Measurements from ENCODE around the gene AKAP6.
"Not testable (repeated sequence)": the region's sequence is repeated elsewhere in the genome, so short reads cannot be mapped to it uniquely, and the experiment has no call there.

Gene AKAP6

DNA sequence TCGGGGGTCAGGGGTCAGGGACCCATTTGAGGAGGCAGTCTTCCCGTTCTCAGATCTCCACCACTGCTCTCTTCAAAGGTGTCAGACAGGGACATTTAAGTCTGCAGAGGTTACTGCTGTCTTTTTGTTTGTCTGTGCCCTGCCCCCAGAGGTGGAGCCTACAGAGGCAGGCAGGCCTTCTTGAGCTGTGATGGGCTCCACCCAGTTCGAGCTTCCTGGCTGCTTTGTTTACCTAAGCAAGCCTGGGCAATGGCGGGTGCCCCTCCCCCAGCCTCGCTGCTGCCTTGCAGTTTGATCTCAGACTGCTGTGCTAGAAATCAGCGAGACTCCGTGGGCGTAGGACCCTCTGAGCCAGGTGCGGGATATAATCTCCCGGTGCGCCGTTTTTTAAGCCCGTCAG is 254.3 kb downstream of the AKAP6 start:
- H3K36me3 ChIP-seq (ENCODE audit: control insufficient read depth, insufficient read depth, low read length); H3K4me1 ChIP-seq (ENCODE audit: control insufficient read depth, insufficient read depth, low read length, poor library complexity, severe bottlenecking); H3K27ac ChIP-seq (ENCODE audit: low read depth, low read length, severe bottlenecking); H3K4me3 ChIP-seq (ENCODE audit: extremely low read depth, insufficient read depth, low read length, poor library complexity, severe bottlenecking); H3K9me3 ChIP-seq (ENCODE audit: control insufficient read depth, low read length): not testable (repeated sequence)
- 81 to 92% methylated on average over 3 to 9 of the region's 13 CpGs for WGBS, 2 experiments (ENCODE audit: insufficient coverage in 2 of 2)

DNA sequence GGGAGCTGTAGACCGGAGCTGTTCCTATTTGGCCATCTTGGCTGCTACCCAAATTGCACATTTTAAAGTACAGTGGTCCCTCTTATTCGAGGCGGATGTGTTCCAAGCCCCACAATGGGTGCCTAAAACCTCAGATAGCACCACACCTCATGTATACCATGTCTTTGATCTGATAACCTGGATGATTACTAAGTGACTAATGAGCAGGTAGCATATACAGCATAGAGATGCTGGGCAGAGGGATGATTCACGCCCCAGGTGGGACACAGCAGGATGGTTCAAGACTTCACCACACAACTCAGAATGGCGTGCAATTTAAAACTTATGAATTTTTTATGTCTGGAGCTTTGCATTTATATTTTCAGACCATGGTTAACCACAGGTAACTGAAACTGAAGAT is 255.0 kb downstream of the AKAP6 start:
- Histone ChIP-seq H3K9me3 (ENCODE audit: control insufficient read depth, low read length) (peaks cover 9% of the 10 kb centered on the region), H3K4me3 (ENCODE audit: extremely low read depth, insufficient read depth, low read length, poor library complexity, severe bottlenecking) (no peak overlapping the region), H3K27ac (ENCODE audit: low read depth, low read length, severe bottlenecking) (no peak overlapping the region), H3K36me3 (ENCODE audit: control insufficient read depth, insufficient read depth, low read length) (no peaks in the 10 kb centered on the region), H3K4me1 (ENCODE audit: control insufficient read depth, insufficient read depth, low read length, poor library complexity, severe bottlenecking) (peaks cover 3% of the 10 kb centered on the region)
- 100% methylated on average over 1 of the region's 5 CpGs; no CpG with 5 or more reads in 1 of the 2 experiments for WGBS, 2 experiments (ENCODE audit: insufficient coverage in 2 of 2)

DNA sequence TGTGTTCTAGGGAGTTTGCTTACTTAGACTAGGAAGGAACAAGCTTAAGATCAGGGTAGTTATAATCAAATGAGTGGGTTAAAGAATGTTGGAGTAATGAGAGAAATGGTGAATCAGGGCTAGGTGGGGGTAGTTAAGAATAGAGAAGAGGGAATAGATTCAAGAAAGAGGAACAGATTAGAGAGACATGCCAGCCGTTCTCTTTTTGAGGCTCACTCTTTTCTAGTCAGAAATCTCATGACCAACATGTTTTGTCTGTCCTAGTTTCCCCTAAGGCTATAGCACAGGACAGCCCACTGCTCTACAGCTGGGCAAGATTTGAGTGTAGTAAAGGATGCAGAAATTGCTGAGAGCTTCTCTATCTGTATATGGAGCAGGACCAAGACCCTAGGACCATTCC is 258.4 kb downstream of the AKAP6 start:
- no peak overlapping the region for H3K27ac ChIP-seq (ENCODE audit: low read depth, low read length, severe bottlenecking)
- no peaks in the 10 kb centered on the region for H3K36me3 ChIP-seq (ENCODE audit: control insufficient read depth, insufficient read depth, low read length)
- H3K9me3 ChIP-seq (ENCODE audit: control insufficient read depth, low read length) = peaks cover 9% of the 10 kb centered on the region
- H3K4me3 ChIP-seq (ENCODE audit: extremely low read depth, insufficient read depth, low read length, poor library complexity, severe bottlenecking) = no peak overlapping the region
- WGBS, 2 experiments (ENCODE audit: insufficient coverage in 2 of 2) = 100% methylated on average over 1 of the region's 1 CpG; no CpG with 5 or more reads in 1 of the 2 experiments
- H3K4me1 ChIP-seq (ENCODE audit: control insufficient read depth, insufficient read depth, low read length, poor library complexity, severe bottlenecking) = peaks cover 9% of the 10 kb centered on the region

DNA sequence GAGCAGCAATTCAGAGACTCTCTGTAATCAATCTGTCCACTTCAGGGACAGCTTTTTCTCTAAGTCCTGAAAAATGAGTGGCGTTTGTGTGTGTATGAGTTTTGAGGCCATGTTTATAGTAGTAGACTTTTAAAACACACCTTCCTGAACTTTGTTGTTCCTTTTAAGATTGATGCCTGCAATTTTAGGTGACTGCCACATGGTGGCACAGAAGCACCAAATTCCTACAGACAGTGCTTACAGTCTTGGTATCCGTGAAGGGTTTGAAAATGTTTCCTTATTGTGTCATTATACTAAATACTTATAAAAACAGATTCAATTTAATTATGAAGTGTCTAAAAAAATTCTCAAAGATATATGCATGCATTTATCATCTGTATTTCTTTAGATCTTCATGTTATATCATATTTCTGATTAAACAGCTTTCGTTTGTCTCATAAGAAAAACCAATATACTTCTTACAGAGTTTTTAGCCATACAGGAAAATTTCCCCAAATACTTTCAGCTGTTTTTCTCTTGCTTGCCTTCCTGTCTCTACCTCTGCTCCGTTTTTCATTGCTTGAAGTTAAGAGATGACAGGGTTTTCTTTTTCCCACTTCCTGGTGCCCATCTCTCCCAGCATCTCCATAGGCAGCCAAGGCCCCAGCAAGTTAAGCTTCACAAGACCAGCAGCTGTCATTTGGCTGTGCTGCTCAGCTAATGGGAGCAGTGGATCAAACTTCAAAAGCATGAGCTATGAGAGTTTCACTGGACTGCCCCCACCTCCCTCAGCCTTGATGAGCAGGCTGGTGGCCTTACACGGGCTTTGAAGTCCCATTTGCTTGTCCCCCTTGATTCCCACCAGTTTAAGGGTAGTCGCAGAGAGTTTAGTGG is 259.6 kb downstream of the AKAP6 start:
- H3K9me3 ChIP-seq (ENCODE audit: control insufficient read depth, low read length) = peaks cover 7% of the 10 kb centered on the region
- WGBS, 2 experiments (ENCODE audit: insufficient coverage in 2 of 2) = 100% methylated on average over 1 of the region's 6 CpGs

DNA sequence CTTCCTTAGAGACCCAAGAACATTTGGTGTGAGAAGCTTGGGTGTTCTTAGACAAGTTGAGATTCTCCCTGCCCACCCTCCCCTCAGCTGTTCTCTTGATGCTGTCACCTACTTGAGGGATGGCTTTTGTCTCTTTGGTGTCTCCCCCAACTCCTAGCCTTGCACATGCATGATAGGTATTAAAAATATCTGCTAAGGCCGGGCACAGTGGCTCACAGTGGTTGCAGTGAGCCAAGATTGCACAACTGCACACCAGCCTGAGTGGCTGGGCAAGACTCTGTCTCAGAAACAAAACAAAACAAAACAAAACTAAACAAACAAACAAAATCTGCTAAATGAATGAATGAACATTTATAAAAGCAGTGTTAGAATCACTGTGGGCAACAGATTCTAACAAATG is 261.1 kb downstream of the AKAP6 start:
- no CpG with 5 or more reads among the region's 1 CpG for WGBS, 2 experiments (ENCODE audit: insufficient coverage in 2 of 2)
- Histone ChIP-seq H3K27ac (ENCODE audit: low read depth, low read length, severe bottlenecking) (no peak overlapping the region), H3K4me1 (ENCODE audit: control insufficient read depth, insufficient read depth, low read length, poor library complexity, severe bottlenecking) (peaks cover 31% of the 10 kb centered on the region), H3K9me3 (ENCODE audit: control insufficient read depth, low read length) (no peaks in the 10 kb centered on the region), H3K36me3 (ENCODE audit: control insufficient read depth, insufficient read depth, low read length) (no peaks in the 10 kb centered on the region), H3K4me3 (ENCODE audit: extremely low read depth, insufficient read depth, low read length, poor library complexity, severe bottlenecking) (no peak overlapping the region)

More for the DNA sequence above, 259.6 kb downstream of the AKAP6 start:
- no peak overlapping the region for H3K27ac ChIP-seq (ENCODE audit: low read depth, low read length, severe bottlenecking)
- H3K4me1 ChIP-seq (ENCODE audit: control insufficient read depth, insufficient read depth, low read length, poor library complexity, severe bottlenecking) = peaks cover 18% of the 10 kb centered on the region
- no peaks in the 10 kb centered on the region for H3K36me3 ChIP-seq (ENCODE audit: control insufficient read depth, insufficient read depth, low read length)
- H3K4me3 ChIP-seq (ENCODE audit: extremely low read depth, insufficient read depth, low read length, poor library complexity, severe bottlenecking) = no peak overlapping the region

DNA sequence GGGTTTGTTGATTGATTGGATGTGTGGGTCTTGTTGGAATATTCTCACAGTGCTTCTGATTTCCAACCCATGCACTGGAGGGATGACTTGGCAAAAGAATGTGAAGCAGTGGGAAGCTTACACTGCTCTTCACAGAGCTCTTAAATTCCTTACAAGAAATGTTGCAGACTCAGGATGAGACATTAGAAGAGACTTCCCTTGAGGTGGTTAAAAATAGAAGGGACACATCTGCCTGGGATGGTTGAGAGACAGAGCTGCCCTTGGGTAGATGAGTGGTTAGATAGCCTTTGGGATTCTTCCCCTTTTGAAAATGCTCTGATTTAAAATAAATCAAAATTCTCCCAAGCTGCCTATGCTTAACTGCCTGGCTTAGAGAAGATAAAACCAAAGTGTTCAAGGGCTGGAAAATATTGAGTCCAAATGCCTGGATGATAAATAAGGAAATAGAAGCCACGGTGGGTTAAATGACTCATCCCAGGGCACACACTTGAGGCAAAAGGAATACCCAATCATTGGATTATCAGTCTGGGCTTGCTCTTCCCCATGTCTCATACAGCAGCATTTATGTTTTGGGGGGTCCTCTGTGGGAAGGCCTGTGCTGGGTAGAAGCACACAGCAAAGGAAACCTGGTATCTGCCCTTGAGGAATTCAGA is 264.3 kb downstream of the AKAP6 start:
- Histone ChIP-seq H3K36me3 (ENCODE audit: control insufficient read depth, insufficient read depth, low read length) (no peaks in the 10 kb centered on the region), H3K4me3 (ENCODE audit: extremely low read depth, insufficient read depth, low read length, poor library complexity, severe bottlenecking) (no peak overlapping the region), H3K4me1 (ENCODE audit: control insufficient read depth, insufficient read depth, low read length, poor library complexity, severe bottlenecking) (peaks cover 31% of the 10 kb centered on the region), H3K9me3 (ENCODE audit: control insufficient read depth, low read length) (no peaks in the 10 kb centered on the region), H3K27ac (ENCODE audit: low read depth, low read length, severe bottlenecking) (peak overlapping the region; percentile 89)
- WGBS, 2 experiments (ENCODE audit: insufficient coverage in 2 of 2) = 71% methylated on average over 1 of the region's 1 CpG; no CpG with 5 or more reads in 1 of the 2 experiments

DNA sequence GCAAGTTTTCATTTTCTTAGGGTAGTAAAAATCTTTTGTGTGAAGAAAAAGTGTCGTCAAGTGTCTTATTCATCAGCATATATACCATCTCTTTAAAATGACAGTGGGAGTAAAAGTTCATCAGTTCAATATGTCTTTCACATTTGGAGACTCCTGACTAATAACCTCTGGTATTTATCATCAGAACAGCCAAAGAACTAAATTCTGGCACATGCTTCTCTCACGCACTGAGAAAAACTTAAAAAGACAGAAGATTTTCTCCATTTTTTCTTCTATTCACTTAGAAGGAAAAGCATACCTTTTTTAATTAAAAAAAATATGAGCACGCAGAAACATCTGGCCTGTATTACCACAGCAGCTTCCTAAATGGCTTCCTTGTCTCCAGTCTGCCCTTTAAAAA is 265.7 kb downstream of the AKAP6 start:
- no peak overlapping the region for H3K4me3 ChIP-seq (ENCODE audit: extremely low read depth, insufficient read depth, low read length, poor library complexity, severe bottlenecking)
- H3K4me1 ChIP-seq (ENCODE audit: control insufficient read depth, insufficient read depth, low read length, poor library complexity, severe bottlenecking) = peaks cover 26% of the 10 kb centered on the region
- H3K9me3 ChIP-seq (ENCODE audit: control insufficient read depth, low read length) = no peaks in the 10 kb centered on the region
- no peaks in the 10 kb centered on the region for H3K36me3 ChIP-seq (ENCODE audit: control insufficient read depth, insufficient read depth, low read length)
- WGBS, 2 experiments (ENCODE audit: insufficient coverage in 2 of 2) = 80 to 94% methylated on average over 1 to 2 of the region's 3 CpGs
- no peak overlapping the region for H3K27ac ChIP-seq (ENCODE audit: low read depth, low read length, severe bottlenecking)

DNA sequence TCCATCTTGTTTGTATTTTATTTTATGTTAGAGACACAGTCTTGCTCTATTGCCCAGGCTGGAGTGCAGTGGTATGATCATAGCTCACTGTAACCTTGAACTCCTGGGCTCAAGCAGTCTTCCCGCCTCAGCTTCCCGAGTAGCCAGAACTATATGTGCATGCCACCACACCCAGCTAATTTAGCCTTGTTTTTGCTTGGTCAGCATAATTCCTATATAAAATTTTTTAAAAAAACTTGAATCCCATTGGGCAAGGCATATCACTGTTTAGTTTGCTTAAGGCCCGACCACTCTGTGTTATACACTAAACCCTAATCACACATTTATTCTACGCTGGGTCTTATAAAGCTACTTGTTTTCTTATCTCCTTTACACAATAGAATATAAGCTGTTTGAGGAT is 266.4 kb downstream of the AKAP6 start:
- peaks cover 26% of the 10 kb centered on the region for H3K4me1 ChIP-seq (ENCODE audit: control insufficient read depth, insufficient read depth, low read length, poor library complexity, severe bottlenecking)
- no peak overlapping the region for H3K4me3 ChIP-seq (ENCODE audit: extremely low read depth, insufficient read depth, low read length, poor library complexity, severe bottlenecking)
- WGBS, 2 experiments (ENCODE audit: insufficient coverage in 2 of 2) = 100% methylated on average over 3 of the region's 4 CpGs
- no peaks in the 10 kb centered on the region for H3K9me3 ChIP-seq (ENCODE audit: control insufficient read depth, low read length)
- H3K27ac ChIP-seq (ENCODE audit: low read depth, low read length, severe bottlenecking) = no peak overlapping the region
- no peaks in the 10 kb centered on the region for H3K36me3 ChIP-seq (ENCODE audit: control insufficient read depth, insufficient read depth, low read length)

DNA sequence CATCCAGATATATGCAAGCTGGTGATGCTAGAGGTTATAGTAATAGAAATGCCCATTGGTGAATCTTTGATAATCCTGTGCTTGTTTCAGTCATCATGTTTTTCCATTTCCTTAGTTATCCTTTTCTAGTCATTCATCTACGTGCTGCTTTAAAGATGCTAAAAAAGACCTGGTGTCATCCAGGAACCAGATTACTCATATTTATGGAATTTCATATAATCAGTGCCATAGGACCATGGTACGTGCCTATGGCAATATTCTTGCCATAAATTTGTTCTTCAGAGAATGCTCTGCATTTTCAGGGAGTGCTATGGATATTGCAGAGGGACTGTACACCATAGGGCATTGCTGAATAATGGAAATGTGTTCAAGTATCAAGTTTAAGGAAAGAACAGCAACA is 267.3 kb downstream of the AKAP6 start:
- 100% methylated on average over 2 of the region's 2 CpGs for WGBS, 2 experiments (ENCODE audit: insufficient coverage in 2 of 2)
- Histone ChIP-seq H3K36me3 (ENCODE audit: control insufficient read depth, insufficient read depth, low read length) (no peaks in the 10 kb centered on the region), H3K4me1 (ENCODE audit: control insufficient read depth, insufficient read depth, low read length, poor library complexity, severe bottlenecking) (peaks cover 26% of the 10 kb centered on the region), H3K4me3 (ENCODE audit: extremely low read depth, insufficient read depth, low read length, poor library complexity, severe bottlenecking) (no peak overlapping the region), H3K9me3 (ENCODE audit: control insufficient read depth, low read length) (no peaks in the 10 kb centered on the region), H3K27ac (ENCODE audit: low read depth, low read length, severe bottlenecking) (no peak overlapping the region)

DNA sequence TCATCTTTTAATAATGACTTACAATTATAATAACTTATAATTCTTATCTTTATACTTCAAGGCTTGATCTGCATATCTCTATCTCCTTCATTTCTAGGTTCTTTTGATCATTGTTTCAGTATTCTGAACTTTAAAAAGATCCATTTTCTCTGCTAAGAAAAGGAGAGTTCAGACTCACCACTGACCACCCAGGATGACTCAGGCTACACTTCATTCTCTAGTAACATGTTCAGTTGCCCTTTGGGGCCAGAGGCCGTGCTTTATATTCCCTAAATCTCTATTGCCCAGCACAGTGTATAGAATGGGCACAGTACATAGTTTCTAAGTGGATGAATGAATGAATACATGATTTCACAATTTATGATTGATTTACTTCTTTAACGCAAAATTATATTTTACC is 268.7 kb downstream of the AKAP6 start:
- Histone ChIP-seq H3K4me1 (ENCODE audit: control insufficient read depth, insufficient read depth, low read length, poor library complexity, severe bottlenecking) (peaks cover 19% of the 10 kb centered on the region), H3K27ac (ENCODE audit: low read depth, low read length, severe bottlenecking) (no peak overlapping the region), H3K36me3 (ENCODE audit: control insufficient read depth, insufficient read depth, low read length) (no peaks in the 10 kb centered on the region), H3K4me3 (ENCODE audit: extremely low read depth, insufficient read depth, low read length, poor library complexity, severe bottlenecking) (no peak overlapping the region), H3K9me3 (ENCODE audit: control insufficient read depth, low read length) (no peaks in the 10 kb centered on the region)
- WGBS, 2 experiments (ENCODE audit: insufficient coverage in 2 of 2) = no CpG with 5 or more reads among the region's 2 CpGs

DNA sequence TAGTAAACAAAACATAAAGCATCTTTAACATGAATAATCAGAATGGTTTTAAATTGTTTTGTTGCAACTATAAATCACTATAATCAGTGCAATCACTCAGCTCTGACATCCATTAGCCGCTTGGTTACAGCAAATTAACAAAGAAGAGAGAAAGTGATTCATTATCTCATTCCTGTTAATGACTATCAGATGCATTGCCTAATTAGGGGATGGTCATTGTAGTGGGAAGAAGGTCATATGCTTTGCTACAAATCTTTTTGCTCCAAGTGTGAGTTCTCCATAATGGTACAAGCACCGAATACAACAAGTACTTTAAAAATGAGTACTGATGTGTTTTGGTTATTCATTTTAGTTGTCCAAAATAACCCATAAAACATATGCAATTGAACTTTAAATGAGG is 272.0 kb downstream of the AKAP6 start:
- no peak overlapping the region for H3K27ac ChIP-seq (ENCODE audit: low read depth, low read length, severe bottlenecking)
- H3K4me1 ChIP-seq (ENCODE audit: control insufficient read depth, insufficient read depth, low read length, poor library complexity, severe bottlenecking) = peaks cover under 1% of the 10 kb centered on the region
- H3K4me3 ChIP-seq (ENCODE audit: extremely low read depth, insufficient read depth, low read length, poor library complexity, severe bottlenecking) = no peak overlapping the region
- H3K9me3 ChIP-seq (ENCODE audit: control insufficient read depth, low read length) = no peaks in the 10 kb centered on the region
- WGBS, 2 experiments (ENCODE audit: insufficient coverage in 2 of 2) = no CpG with 5 or more reads among the region's 2 CpGs
- H3K36me3 ChIP-seq (ENCODE audit: control insufficient read depth, insufficient read depth, low read length) = no peaks in the 10 kb centered on the region

Measured in mesodermal cell (in vitro differentiated cells).